GM21619 (cell line): ENCODE results near the gene SLC25A24.
"Not testable (repeated sequence)": the region's sequence is repeated elsewhere in the genome, so short reads cannot be mapped to it uniquely, and the experiment has no call there.

Experiments
- ATAC-seq: cut with Tn5 transposase; IDR thresholded peaks from one replicate; pipeline ENCODE4 v1.9.1; 2021; ENCODE audit not compliant: unreplicated experiment

Gene SLC25A24

GRCh38 chr1:108140936-108141335 lies 59.2 kb downstream of the SLC25A24 start:
- ATAC-seq, result no peak

DNA sequence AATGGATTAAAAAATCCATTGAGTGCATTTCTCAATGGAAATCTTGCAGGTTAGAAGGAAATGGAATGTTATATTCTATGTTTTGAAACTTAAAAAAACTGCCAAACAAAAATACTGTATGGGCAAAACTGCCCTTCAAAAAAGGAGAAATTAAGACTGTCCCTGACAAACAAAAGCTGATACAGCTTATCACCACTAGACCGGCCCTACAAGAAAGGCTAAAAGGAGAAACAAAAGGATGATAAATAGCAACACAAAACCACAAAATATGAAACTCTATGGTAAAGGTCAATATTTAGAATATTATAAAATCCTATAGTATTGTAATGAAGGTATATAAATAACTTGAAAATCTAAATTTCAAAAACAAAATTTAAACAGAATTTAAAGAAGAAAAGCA lies 60.0 kb downstream of the SLC25A24 start:
- no peak for ATAC-seq

DNA sequence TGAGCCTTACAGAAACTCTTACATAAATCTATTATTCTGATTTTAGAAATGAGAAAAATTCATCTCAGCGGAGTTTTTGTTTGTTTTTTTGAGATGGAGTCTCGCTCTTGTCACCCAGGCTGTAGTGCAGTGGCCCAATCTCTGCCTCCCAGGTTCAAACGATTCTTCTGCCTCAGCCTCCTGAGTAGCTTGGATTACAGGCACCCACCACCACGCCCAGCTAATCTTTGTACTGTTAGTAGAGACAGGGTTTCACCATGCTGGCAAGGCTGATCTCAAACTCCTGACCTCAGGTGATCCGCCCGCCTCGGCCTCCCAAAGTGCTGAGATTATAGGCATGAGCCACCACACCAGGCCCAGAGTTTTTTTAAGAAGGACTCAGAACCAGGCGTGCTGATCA lies 60.6 kb downstream of the SLC25A24 start:
- ATAC-seq, result not testable (repeated sequence)

DNA sequence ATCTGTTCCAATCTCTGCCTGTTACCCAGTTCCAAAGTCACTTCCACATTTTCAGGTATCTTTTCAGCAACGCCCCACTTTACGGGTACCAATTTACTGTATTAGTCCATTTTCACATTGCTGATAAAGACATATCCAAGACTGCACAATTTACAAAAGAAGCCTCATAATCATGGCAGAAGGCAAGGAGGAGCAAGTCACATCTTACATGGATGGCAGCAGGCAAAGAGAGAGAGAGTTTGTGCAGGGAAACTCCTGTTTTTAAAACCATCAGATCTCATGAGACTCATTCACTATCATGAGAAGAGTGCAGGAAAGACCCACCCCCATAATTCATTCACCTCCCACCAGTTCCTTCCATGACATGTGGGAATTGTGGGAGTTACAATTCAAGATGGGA lies 67.0 kb downstream of the SLC25A24 start:
- not testable (repeated sequence) for ATAC-seq

- ATAC-seq, result not testable (repeated sequence)
Observed at GRCh38 chr1:108132367-108132766, 67.8 kb downstream of the SLC25A24 start.

DNA sequence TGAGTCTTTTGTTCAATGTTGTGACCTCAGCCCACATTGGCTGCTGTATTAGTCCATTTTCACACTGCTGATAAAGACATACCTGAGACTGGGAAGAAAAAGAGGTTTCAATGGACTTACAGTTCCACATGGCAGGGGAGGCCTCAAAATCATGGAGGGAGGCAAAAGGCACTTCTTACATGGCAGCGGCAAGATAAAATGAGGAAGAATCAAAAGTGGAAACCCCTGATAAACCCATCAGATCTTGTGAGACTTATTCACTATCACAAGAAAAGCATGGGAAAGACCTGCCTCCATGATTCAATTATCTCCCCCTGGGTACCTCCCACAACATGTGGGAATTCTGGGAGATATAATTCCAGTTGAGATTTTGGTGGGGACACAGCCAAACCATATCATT lies 68.9 kb downstream of the SLC25A24 start:
- not testable (repeated sequence) for ATAC-seq

- no peak for ATAC-seq
Observed at GRCh38 chr1:108130794-108131193, 69.3 kb downstream of the SLC25A24 start.

DNA sequence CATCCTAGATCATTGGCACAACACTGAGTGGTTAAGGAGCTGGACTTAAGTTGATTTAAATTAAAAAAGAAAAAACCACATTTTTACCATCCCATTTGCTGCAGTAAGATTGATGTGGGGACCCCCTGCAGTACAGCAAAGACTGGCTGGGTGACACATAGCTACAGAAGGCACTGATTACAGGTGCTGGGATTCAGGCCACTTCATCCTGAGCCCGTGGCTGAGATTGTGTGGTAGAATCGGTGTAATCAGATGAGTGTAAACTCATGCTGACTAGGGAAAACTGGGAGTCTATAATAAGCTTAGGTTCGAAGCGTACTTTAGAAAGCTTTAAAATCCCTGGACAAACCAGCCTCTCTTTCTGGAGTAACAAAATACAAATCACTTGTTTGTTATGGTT lies 70.1 kb downstream of the SLC25A24 start:
- no peak for ATAC-seq

- peak; percentile 90 for ATAC-seq
Observed at GRCh38 chr1:108125312-108126138, 74.6 kb downstream of the SLC25A24 start.

DNA sequence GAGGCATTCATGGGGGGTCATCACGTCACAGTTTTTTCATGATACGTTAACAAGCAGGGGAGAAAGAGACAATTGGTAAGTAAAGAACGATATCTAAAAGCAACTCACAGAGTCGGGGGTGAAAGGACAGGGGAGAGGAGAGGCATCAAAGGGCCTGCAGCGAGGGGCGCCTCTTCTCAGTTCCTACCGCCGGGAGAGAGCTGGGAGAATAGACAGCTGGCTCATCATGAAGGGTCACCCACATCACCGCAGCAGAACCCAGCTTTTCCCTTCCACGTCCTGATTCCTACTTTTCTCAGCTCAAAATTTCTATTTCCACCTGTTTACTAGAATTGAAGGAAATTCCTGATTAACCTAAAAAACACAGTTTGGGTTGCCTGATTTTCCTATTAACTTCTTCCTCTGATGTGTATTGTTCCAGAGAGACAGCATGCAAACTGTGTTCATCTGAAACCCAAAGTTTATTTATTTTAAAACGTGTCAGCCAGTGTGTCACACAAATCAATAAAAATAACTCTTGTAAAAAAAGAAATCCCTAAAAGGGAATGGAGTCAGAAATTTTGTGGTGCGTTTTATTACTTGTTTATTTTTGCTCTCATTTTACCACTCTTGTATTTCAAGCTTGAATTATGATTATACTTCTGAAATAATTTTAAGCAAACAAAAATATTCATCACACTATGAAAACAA lies 75.4 kb downstream of the SLC25A24 start:
- ATAC-seq, result no peak

DNA sequence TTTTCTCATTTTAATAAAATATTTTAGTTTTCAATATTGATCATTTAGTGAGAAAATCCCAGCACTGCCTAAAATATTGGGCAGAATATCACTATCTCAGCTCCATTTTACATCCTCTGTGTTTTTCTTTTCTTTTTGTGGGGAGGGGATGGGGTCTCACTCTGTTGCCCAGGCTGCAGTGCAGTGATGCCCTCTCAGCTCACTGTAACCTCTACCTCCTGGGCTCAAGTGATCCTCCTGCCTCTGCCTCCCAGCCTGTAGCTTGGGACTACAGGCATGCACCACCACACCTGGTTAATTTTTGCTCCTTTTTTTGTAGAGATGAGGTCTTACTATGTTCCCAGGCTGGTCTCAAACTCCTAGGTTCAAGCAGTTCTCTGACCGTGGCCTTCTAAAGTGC lies 76.1 kb downstream of the SLC25A24 start:
- ATAC-seq, result no peak

DNA sequence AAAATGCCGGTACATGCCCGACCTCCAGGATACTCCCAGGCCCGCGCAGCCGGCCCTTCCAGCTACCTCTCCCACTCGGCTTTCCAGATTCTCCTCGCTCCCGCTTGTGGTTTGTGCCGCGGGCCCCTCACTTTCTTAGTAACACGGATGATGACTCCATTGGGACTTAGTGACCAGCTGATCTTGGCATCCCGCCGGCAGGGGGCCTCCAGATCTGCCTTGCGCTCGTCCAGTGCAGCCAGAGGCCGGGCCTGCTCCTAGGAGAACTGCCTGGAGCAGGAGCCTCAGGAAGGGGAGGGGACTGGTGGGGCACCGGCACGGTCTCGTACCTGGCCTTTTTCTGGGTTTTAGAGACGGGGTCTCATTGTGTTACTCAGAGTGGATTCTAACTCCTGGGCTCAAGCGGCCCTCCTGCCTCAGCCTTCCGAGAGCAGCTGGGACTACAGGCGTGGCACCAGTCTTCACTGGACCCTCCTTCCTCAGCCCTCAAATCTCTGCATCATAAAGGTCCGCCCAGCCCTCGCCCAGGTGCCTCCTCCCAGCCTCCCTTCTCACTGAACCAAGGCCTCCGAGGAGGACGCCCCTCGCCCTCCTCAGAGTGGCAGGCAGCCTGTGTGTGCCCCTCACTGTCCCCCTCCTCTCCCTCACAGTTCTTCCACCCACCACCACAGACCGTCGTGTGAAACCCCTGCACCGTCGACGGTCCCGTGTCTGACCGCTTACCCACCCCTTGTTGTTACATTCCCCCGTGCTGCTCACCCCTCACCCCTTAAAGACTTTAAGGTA lies 78.6 kb downstream of the SLC25A24 start:
- no peak for ATAC-seq

GRCh38 chr1:108120163-108120562 lies 80.0 kb downstream of the SLC25A24 start:
- ATAC-seq, result no peak

- no peak for ATAC-seq
Observed at GRCh38 chr1:108119500-108119899, 80.6 kb downstream of the SLC25A24 start.

- ATAC-seq, result no peak
Observed at GRCh38 chr1:108117945-108118902, 81.9 kb downstream of the SLC25A24 start.

DNA sequence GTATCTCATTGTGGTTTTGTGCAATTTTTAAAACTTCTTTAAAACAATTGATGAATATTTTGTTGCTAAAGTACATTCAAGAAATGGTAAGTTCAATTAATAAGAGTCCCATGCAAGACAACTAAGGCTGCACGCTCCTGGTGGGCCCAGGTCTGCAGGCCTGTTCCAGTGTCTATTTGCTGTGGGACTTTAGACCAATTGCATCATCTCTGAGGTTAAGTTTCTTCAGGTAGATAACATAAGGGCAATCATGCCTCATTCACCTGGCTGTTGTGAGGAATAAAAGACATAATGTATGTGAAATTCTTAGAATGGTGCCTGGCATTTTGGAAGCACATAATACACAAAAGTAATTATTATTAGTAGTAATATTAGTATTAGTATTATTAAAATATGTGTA lies 82.9 kb downstream of the SLC25A24 start:
- no peak for ATAC-seq

- no peak for ATAC-seq
Observed at GRCh38 chr1:108114033-108114599, 86.0 kb downstream of the SLC25A24 start.

GRCh38 chr1:108113496-108113895 lies 86.6 kb downstream of the SLC25A24 start:
- no peak for ATAC-seq

GRCh38 chr1:108109295-108109973 lies 90.7 kb downstream of the SLC25A24 start:
- ATAC-seq, result no peak

GRCh38 chr1:108108119-108108518 lies 92.0 kb downstream of the SLC25A24 start:
- ATAC-seq, result no peak
